Smooth muscle cell (in vitro differentiated cells): Measurements from ENCODE around the gene ITGB1. TPM values are rescaled to one million over a fixed set of nuclear protein-coding genes. Genes with fewer than 3 reads are reported as not detected.
"Not testable (repeated sequence)": the region's sequence is repeated elsewhere in the genome, so short reads cannot be mapped to it uniquely, and the experiment has no call there.

Experiments used
- DNase-seq: peaks from one replicate; lab custom pipeline; 2025; ENCODE audit not compliant: unreplicated experiment; lab: John Stamatoyannopoulos, UW
- H2AFZ ChIP-seq: fragments of 200-600 bp; sonication (generic); 2 replicates; pipeline ENCODE4 v1.6.0; 2016; ENCODE audit warnings: antibody characterized with exemption, low read depth, mild to moderate bottlenecking
- H3F3A ChIP-seq: fragments of 200-600 bp; sonication (generic); 2 replicates; pipeline ENCODE4 v1.6.0; 2017; ENCODE audit warnings: antibody characterized with exemption, low read depth
- H3K27ac ChIP-seq: fragments of 200-600 bp; sonication (generic); 2 replicates; pipeline ENCODE4 v1.5.1; 2016; ENCODE audit warnings: low read depth, mild to moderate bottlenecking
- H3K27me3 ChIP-seq: fragments of 200-600 bp; sonication (generic); 2 replicates; pipeline ENCODE4 v1.6.1; 2016; ENCODE audit warnings: low read depth, mild to moderate bottlenecking
- H3K36me3 ChIP-seq: fragments of 200-600 bp; sonication (generic); 2 replicates; pipeline ENCODE4 v1.5.1; 2016; ENCODE audit warnings: low read depth
- H3K4me1 ChIP-seq: fragments of 200-600 bp; sonication (generic); 2 replicates; pipeline ENCODE4 v1.5.1; 2016; ENCODE audit warnings: low read depth
- H3K4me2 ChIP-seq: fragments of 200-600 bp; sonication (generic); 2 replicates; pipeline ENCODE4 v1.6.0; 2016; ENCODE audit warnings: mild to moderate bottlenecking
- H3K4me3 ChIP-seq: fragments of 200-600 bp; sonication (generic); 2 replicates; pipeline ENCODE4 v1.5.1; 2016; ENCODE audit warnings: mild to moderate bottlenecking
- H3K79me2 ChIP-seq: fragments of 200-600 bp; sonication (generic); 2 replicates; pipeline ENCODE4 v1.6.0; 2016; ENCODE audit warnings: low read depth, mild to moderate bottlenecking
- H3K9ac ChIP-seq: fragments of 200-600 bp; sonication (generic); 2 replicates; pipeline ENCODE4 v1.6.0; 2016; ENCODE audit warnings: low read depth
- H3K9me3 ChIP-seq: fragments of 200-600 bp; sonication (generic); replicated peaks from 2 replicates; pipeline ENCODE4 v1.5.1; 2016; ENCODE audit warnings: low read depth
- H4K20me1 ChIP-seq: fragments of 200-600 bp; sonication (generic); 2 replicates; pipeline ENCODE4 v1.6.0; 2016; ENCODE audit warnings: low read depth
- CTCF ChIP-seq: fragments of 200-600 bp; sonication (generic); IDR thresholded peaks from 2 replicates; pipeline ENCODE4 v1.5.1; 2017; ENCODE audit warnings: borderline replicate concordance, mild to moderate bottlenecking, antibody characterized with exemption; ENCODE audit not compliant: insufficient read depth, poor library complexity, severe bottlenecking
- WGBS: methylation state at CpG from one replicate; pipeline ENCODE4 v1.1.7; 2016; ENCODE audit warnings: low lambda C conversion rate; 5-methylcytosine and 5-hydroxymethylcytosine counted together
- polyA plus RNA-seq: library from polyadenylated mRNA; unstranded; fragments of >200 nt; fragmentation: Nextera tagmentation; extraction: Ambion mirVana; gene quantifications from 2 replicates; pipeline ENCODE4 v1.2.1, GENCODE V29; 2016
- total RNA-seq: library from RNA; depleted of rRNA; stranded (reverse); fragments of >200 nt; gene quantifications from 2 replicates; pipeline ENCODE4 v1.2.3, GENCODE V29; 2014

ITGB1 gene
- total and polyA plus RNA-seq, 2 experiments from 2014 or later: 859 to 2,267 TPM

GRCh38 chr10:32909456-32909855, 48.6 kb downstream of the ITGB1 start:
- no peaks in the 10 kb centered on the region for H3K9me3 ChIP-seq
- H3K27ac ChIP-seq: peak overlapping the region; percentile 47
- 96% methylated on average over 1 of the region's 1 CpG for WGBS
- peaks cover 78% of the 10 kb centered on the region for H4K20me1 ChIP-seq
- no peak for TF ChIP-seq CTCF
- peaks cover 33% of the 10 kb centered on the region for H3K36me3 ChIP-seq
- H3K4me1 ChIP-seq: no peaks in the 10 kb centered on the region
- no peak overlapping the region for H3K9ac ChIP-seq
- H3K79me2 ChIP-seq: peaks cover 70% of the 10 kb centered on the region
- peaks cover 15% of the 10 kb centered on the region for H3F3A ChIP-seq
- no peak overlapping the region for H3K4me2 ChIP-seq
- no peak for DNase-seq
- no peak overlapping the region for H3K4me3 ChIP-seq
- no peaks in the 10 kb centered on the region for H3K27me3 ChIP-seq
- no peak overlapping the region for H2AFZ ChIP-seq

GRCh38 chr10:32906595-32906994, 51.4 kb downstream of the ITGB1 start:
- H4K20me1 ChIP-seq: peaks cover 75% of the 10 kb centered on the region
- no peak for DNase-seq
- no peak for TF ChIP-seq CTCF
- H3K4me1 ChIP-seq: no peaks in the 10 kb centered on the region
- H2AFZ ChIP-seq: no peak overlapping the region
- H3K9me3 ChIP-seq: no peaks in the 10 kb centered on the region
- peaks cover 12% of the 10 kb centered on the region for H3F3A ChIP-seq
- peaks cover 42% of the 10 kb centered on the region for H3K36me3 ChIP-seq
- H3K4me2 ChIP-seq: no peak overlapping the region
- WGBS: 86% methylated on average over 4 of the region's 4 CpGs
- H3K27me3 ChIP-seq: no peaks in the 10 kb centered on the region
- H3K4me3 ChIP-seq: no peak overlapping the region
- H3K79me2 ChIP-seq: peaks cover 65% of the 10 kb centered on the region
- H3K27ac ChIP-seq: no peak overlapping the region
- no peak overlapping the region for H3K9ac ChIP-seq

- Histone ChIP-seq H3K9ac (no peak overlapping the region), H3K36me3 (peaks cover 40% of the 10 kb centered on the region), H3K9me3 (no peaks in the 10 kb centered on the region), H4K20me1 (peaks cover 66% of the 10 kb centered on the region), H3K4me1 (no peaks in the 10 kb centered on the region), H2AFZ (no peak overlapping the region), H3K79me2 (peaks cover 57% of the 10 kb centered on the region), H3K27ac (no peak overlapping the region), H3F3A (peaks cover 6% of the 10 kb centered on the region), H3K27me3 (no peaks in the 10 kb centered on the region), H3K4me2 (no peak overlapping the region), H3K4me3 (no peak overlapping the region)
- 87% methylated on average over 3 of the region's 3 CpGs for WGBS
- no peak for DNase-seq
- TF ChIP-seq CTCF: no peak
These were observed 52.6 kb downstream of the ITGB1 start for GRCh38 chr10:32905466-32905865.

GRCh38 chr10:32901815-32902214, 56.2 kb downstream of the ITGB1 start:
- peaks cover 49% of the 10 kb centered on the region for H4K20me1 ChIP-seq
- H3K4me1 ChIP-seq: no peaks in the 10 kb centered on the region
- no peak for TF ChIP-seq CTCF
- H3K27ac ChIP-seq: no peak overlapping the region
- peaks cover 4% of the 10 kb centered on the region for H3F3A ChIP-seq
- peaks cover 41% of the 10 kb centered on the region for H3K36me3 ChIP-seq
- H3K9ac ChIP-seq: no peak overlapping the region
- H3K27me3 ChIP-seq: no peaks in the 10 kb centered on the region
- no peak overlapping the region for H3K4me2 ChIP-seq
- no peaks in the 10 kb centered on the region for H3K9me3 ChIP-seq
- no peak overlapping the region for H3K4me3 ChIP-seq
- no peak for DNase-seq
- no peak overlapping the region for H2AFZ ChIP-seq
- WGBS: 97% methylated on average over 9 of the region's 9 CpGs
- H3K79me2 ChIP-seq: peaks cover 26% of the 10 kb centered on the region

- not testable (repeated sequence) for H3K27ac ChIP-seq, H3K27me3 ChIP-seq, H3K4me1 ChIP-seq, DNase-seq, H3K4me2 ChIP-seq, H3K9me3 ChIP-seq, H2AFZ ChIP-seq, H4K20me1 ChIP-seq, H3K79me2 ChIP-seq, H3F3A ChIP-seq, H3K4me3 ChIP-seq, H3K9ac ChIP-seq
- whole genome bisulfite sequencing: 92% methylated on average over 7 of the region's 7 CpGs
- H3K36me3 ChIP-seq: peaks cover 14% of the 10 kb centered on the region
These were observed 62.6 kb downstream of the ITGB1 start for GRCh38 chr10:32895200-32895968.
